HepG2 (cell line): Measurements from ENCODE around the gene ATAD3C. TPM values are rescaled to one million over a fixed set of nuclear protein-coding genes. Genes with fewer than 3 reads are reported as not detected.

Source experiments
- CTCF ChIP-seq: sonication (generic); formaldehyde crosslinking; IDR thresholded peaks from 2 replicates; pipeline ENCODE4 v1.5.0; 2020; ENCODE audit warnings: mild to moderate bottlenecking, missing genetic modification reagents, moderate library complexity
- DRAP1 ChIP-seq: IDR thresholded peaks from 2 replicates; pipeline ENCODE4 v1.6.1; 2016; ENCODE audit warnings: missing genetic modification reagents, missing compliant biosample characterization
- FOXA1 ChIP-seq, 2 experiments: fragments of 450-650 bp in 1 of 2; sonication (generic) in 1 of 2; formaldehyde crosslinking in 1 of 2; IDR thresholded peaks; 2 replicates each; pipeline versions ENCODE4 v1.4.0 to v1.6.1; 2016 to 2020; ENCODE audit warnings: missing genetic modification reagents in 1 of 2
- HOXA3 ChIP-seq: sonication (generic); formaldehyde crosslinking; IDR thresholded peaks from 2 replicates; pipeline ENCODE4 v1.5.0; 2020; ENCODE audit warnings: missing genetic modification reagents
- IRF2 ChIP-seq: IDR thresholded peaks from 2 replicates; pipeline ENCODE4 v1.6.1; 2018; ENCODE audit warnings: missing genetic modification reagents, missing compliant biosample characterization
- NFE2L2 ChIP-seq: fragments of 150-350 bp; IDR thresholded peaks from 2 replicates; pipeline ENCODE4 v1.6.1; 2014; ENCODE audit warnings: low read length
- PHF5A ChIP-seq: IDR thresholded peaks from one replicate; pipeline ENCODE4 v1.6.1; 2018; ENCODE audit warnings: low read depth, missing genetic modification reagents; ENCODE audit not compliant: unreplicated experiment
- RFX1 ChIP-seq: fragments of 450-650 bp; IDR thresholded peaks from 2 replicates; pipeline ENCODE4 v1.6.1; 2017
- SAP130 ChIP-seq: IDR thresholded peaks from 2 replicates; pipeline ENCODE4 v1.6.1; 2016; ENCODE audit warnings: low read depth
- TRIM22 ChIP-seq: fragments of 450-650 bp; IDR thresholded peaks from 2 replicates; pipeline ENCODE4 v1.6.1; 2017
- ZFYVE20 ChIP-seq: sonication (generic); formaldehyde crosslinking; IDR thresholded peaks from 2 replicates; pipeline ENCODE4 v1.8.0; 2023; ENCODE audit warnings: low read depth, mild to moderate bottlenecking, moderate library complexity, missing genetic modification reagents, borderline replicate concordance
- ZNF275 ChIP-seq: sonication (generic); formaldehyde crosslinking; IDR thresholded peaks from 2 replicates; pipeline ENCODE4 v1.8.0; 2022; ENCODE audit warnings: missing genetic modification reagents, mild to moderate bottlenecking, inconsistent platforms, borderline replicate concordance
- ZNF317 ChIP-seq: sonication (generic); formaldehyde crosslinking; IDR thresholded peaks from 2 replicates; pipeline ENCODE4 v1.5.0; 2020; ENCODE audit warnings: mild to moderate bottlenecking, missing genetic modification reagents
- ZNF382 ChIP-seq: sonication (generic); formaldehyde crosslinking; IDR thresholded peaks from 2 replicates; pipeline ENCODE4 v1.5.0; 2020; ENCODE audit warnings: missing genetic modification reagents, mild to moderate bottlenecking, borderline replicate concordance
- ZNF646 ChIP-seq: sonication (generic); formaldehyde crosslinking; IDR thresholded peaks from 2 replicates; pipeline ENCODE4 v1.9.0; 2021; ENCODE audit warnings: mild to moderate bottlenecking, missing genetic modification reagents
- ZNF784 ChIP-seq: sonication (generic); formaldehyde crosslinking; IDR thresholded peaks from 2 replicates; pipeline ENCODE4 v1.5.1; 2020; ENCODE audit warnings: missing genetic modification reagents, mild to moderate bottlenecking, borderline replicate concordance
- polyA plus RNA-seq, 8 experiments: library from polyadenylated mRNA; depleted of rRNA in 3 of 8; stranded (reverse) in 7 of 8; unstranded in 1 of 8; fragments of >200 nt; fragmentation: Illumina TruSeq in 4 of 8; extraction: Trizol in 4 of 8; gene quantifications; 2 replicates each; pipeline versions ENCODE4 v1.2.1 to v1.2.3, GENCODE V29; 2011 to 2016; ENCODE audit warnings: low read depth in 4 of 8, missing spikeins in 1 of 8, mixed read lengths in 1 of 8; ENCODE audit not compliant: insufficient read depth in 1 of 8
- total RNA-seq, 5 experiments: library from RNA; depleted of rRNA; stranded (reverse); fragments of >200 nt; fragmentation: Illumina TruSeq; extraction: Trizol; gene quantifications; 2 replicates each; pipeline ENCODE4 v1.2.3, GENCODE V29; 2016; ENCODE audit warnings: low read depth in 1 of 5

Gene ATAD3C
- total and polyA plus RNA-seq, 2 of the 13 experiments (the other 11 are each of a cell fraction or from before 2014, with no cell fraction given): 2.4 to 3.2 TPM

GRCh38 chr1:1432951-1433803 is 16.3 kb upstream of the ATAD3C start (continued):
- TF ChIP-seq ZNF317 (CRISPR knock-in tag) (0 out of 2 replicates have a peak, but pooled peaks have one; percentile 67), IRF2 (CRISPR knock-in tag) (peak; percentile 81), SAP130 (CRISPR knock-in tag) (peak; percentile 99), PHF5A (CRISPR knock-in tag) (peak; percentile 58), ZFYVE20 (CRISPR knock-in tag) (no peak), TRIM22 (no peak), ZNF784 (CRISPR knock-in tag) (0 out of 2 replicates have a peak, but pooled peaks have one; percentile 34), DRAP1 (CRISPR knock-in tag) (peak; percentile 64), NFE2L2 (no peak), RFX1 (no peak), ZNF382 (CRISPR knock-in tag) (no peak), ZNF646 (CRISPR knock-in tag) (no peak), ZNF275 (CRISPR knock-in tag) (peak; percentile 14; the same call in 1 of the 2 replicates), CTCF (CRISPR knock-in tag) (peak; percentile 31), HOXA3 (CRISPR knock-in tag) (peak; percentile 52), FOXA1 (IDR thresholded peaks at IDR 0.05) (no peak), FOXA1 (CRISPR knock-in tag; IDR thresholded peaks at IDR 0.05) (no peak; the same call in 1 of the 2 replicates)
